OCI-LY1 (cell line): Measurements from ENCODE around the gene HTR2B.

Experiments
- CTCF ChIP-seq: fragments of 200-600 bp; sonication (generic), shearing (Covaris generic); IDR thresholded peaks from 2 replicates; pipeline ENCODE4 v1.5.1; 2017; ENCODE audit warnings: mild to moderate bottlenecking, antibody characterized with exemption, low read length, moderate library complexity, mixed read lengths
- EZH2 ChIP-seq: fragments of 200-600 bp; sonication (generic), shearing (Covaris generic); IDR thresholded peaks from 2 replicates; pipeline ENCODE4 v1.8.0; 2017; ENCODE audit warnings: borderline replicate concordance, mixed run types, mild to moderate bottlenecking, antibody characterized with exemption, low read length, moderate library complexity, mixed read lengths

GRCh38 chr2:231163011-231163410, 38.2 kb upstream of the HTR2B start:
- no peak for TF ChIP-seq EZH2
- no peak for TF ChIP-seq CTCF
